Measurements from ENCODE around the gene PGP. TPM values are rescaled to one million over a fixed set of nuclear protein-coding genes. Genes with fewer than 3 reads are reported as not detected.

The PGP gene
- total RNA-seq, 2 experiments from 2014 or later, result 24.2 to 24.5 TPM

DNA sequence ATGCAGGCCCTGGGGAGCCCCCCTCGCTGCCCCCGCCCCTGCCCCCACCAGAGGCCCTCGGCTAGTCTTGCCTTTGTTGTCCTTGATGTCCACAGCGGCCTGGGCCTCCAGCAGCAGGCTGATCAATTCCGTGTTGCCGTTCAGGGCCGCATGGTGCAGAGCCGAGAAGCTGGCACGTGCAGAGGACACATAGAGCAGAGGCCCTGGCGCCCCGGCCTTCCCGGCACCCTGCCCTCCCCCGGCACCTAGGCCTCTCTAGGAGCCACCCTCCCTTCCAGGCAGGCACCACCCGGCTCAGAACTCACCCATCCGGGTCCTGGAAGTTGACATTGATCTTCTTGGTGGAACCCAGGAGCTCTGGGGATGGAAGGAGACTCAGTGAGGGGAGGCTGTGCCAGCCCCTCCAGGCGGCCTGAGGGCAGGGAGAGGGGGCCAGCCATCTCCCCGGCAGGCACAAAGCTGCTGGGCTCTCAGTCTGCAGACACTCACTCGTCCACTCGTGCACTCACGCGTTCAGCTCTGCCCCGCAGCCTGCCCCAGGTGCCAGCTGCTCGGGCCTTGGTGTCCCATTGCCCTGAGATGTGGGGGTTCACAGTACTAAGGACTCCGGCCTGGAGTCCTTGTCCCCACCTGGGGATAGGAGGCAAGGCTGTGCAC, 24.5 kb downstream of the PGP start:
- Mint-ChIP-seq H3K27me3 (peaks cover 7% of the 10 kb centered on the region), H3K4me1 (peaks cover 4% of the 10 kb centered on the region), H3K27ac (no peak overlapping the region), H3K4me3 (no peak overlapping the region), H3K36me3 (no peaks in the 10 kb centered on the region), H3K9me3 (no peaks in the 10 kb centered on the region)
- no peak for DNase-seq

DNA sequence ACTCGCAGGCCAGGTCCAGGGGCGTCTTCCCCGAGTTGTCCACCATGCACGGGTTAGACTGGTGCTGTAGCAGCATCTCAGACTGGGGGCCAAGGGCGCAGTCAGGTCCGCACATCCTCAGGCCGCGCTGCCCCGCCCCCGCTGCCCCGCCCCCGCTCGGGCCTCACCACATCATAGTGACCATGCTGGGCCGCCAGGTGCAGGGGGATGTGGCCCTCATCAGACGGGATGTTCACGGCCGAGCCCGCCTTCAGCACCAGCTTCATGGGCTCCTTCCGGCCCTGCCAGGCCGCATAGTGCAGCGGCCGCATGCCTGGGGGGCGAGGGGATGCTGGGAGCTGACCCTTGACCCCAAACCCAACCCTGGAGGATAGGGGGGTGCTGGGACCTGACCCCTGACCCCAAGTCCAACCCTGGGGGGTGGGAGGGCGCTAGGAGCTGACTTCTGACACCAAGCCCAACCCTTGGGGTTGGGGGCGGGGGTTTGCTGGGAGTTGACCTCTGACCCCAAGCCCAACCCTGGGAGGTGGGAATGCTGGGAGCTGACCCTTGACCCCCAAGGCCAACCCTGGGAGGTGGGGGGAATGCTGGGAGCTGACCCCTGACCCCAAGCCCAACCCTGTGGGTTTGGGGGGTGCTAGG, 25.3 kb downstream of the PGP start:
- Mint-ChIP-seq H3K36me3 (no peaks in the 10 kb centered on the region), H3K9me3 (no peaks in the 10 kb centered on the region)
- no peak for DNase-seq

DNA sequence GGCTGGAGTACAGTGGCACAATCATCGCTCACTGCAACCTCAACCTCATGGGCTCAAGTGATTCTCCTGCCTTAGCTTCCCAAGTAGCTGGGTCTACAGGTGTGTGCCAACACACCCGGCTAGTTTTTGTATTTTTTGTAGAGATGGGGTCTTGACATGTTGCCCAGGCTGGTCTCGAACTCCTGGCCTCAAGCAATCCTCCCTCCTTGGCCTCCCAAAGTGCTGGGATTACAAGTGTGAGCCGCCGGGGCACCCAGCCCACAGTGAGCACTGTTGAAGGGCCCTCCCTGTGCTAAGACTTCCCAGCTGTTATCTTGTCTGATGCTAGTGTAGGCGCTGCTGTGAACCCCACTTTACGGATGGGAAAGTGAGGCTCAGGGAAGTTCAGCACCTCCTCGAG, 26.2 kb downstream of the PGP start:
- no peaks in the 10 kb centered on the region for H3K4me1 Mint-ChIP-seq
- H3K9me3 Mint-ChIP-seq, result no peaks in the 10 kb centered on the region
- DNase-seq, result no peak
- no peaks in the 10 kb centered on the region for H3K36me3 Mint-ChIP-seq
- no peak overlapping the region for H3K4me3 Mint-ChIP-seq
- H3K27ac Mint-ChIP-seq, result no peak overlapping the region
- no peaks in the 10 kb centered on the region for H3K27me3 Mint-ChIP-seq

More for the DNA sequence above, 25.3 kb downstream of the PGP start:
- Mint-ChIP-seq H3K27ac (no peak overlapping the region), H3K27me3 (no peaks in the 10 kb centered on the region), H3K4me1 (no peaks in the 10 kb centered on the region), H3K4me3 (no peak overlapping the region)

DNA sequence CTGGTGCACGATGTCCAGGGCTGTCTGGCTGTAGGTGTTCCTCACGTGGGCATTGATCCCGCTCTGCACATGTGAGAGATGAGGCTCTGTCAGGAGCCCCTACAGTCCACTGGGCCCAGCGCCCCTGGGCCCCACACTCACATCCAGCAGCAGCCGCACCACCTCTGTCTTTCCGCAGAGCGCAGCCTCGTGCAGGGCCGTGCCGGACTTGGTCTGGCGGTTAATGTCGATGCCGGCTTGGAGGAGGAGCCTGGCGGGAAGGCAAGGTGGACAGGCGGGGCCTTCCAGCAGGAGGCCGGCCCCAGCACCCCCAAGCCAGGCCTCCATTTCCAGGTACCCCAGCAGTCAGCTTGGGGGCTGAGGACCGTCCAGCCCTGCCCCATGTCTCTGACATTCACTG, 27.4 kb downstream of the PGP start:
- H3K4me3 Mint-ChIP-seq, result no peak overlapping the region
- H3K36me3 Mint-ChIP-seq, result no peaks in the 10 kb centered on the region
- no peak for DNase-seq
- no peaks in the 10 kb centered on the region for H3K9me3 Mint-ChIP-seq
- no peaks in the 10 kb centered on the region for H3K27me3 Mint-ChIP-seq
- no peak overlapping the region for H3K27ac Mint-ChIP-seq
- H3K4me1 Mint-ChIP-seq, result no peaks in the 10 kb centered on the region

DNA sequence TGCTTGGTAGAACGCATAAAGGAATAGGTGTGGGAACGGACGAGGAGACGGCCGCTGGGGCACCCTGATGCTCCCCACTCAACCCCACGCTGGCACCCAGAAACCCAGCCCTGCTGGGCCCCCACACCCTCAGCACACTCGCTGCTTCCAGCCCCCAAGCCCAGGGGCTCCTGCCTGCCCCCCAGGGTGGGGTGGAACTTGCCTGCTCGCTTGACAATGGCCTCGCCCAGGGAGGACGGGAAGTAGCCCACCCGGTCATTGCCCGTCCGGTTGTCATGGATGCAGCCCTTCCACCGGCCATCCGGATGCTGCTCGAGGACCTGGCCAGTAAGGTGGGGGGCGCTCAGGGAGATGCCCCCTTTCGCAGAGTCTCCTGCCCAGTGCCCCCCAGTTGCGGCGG, 28.1 kb downstream of the PGP start:
- Mint-ChIP-seq H3K27ac (no peak overlapping the region), H3K4me3 (no peak overlapping the region), H3K4me1 (no peaks in the 10 kb centered on the region), H3K9me3 (no peaks in the 10 kb centered on the region), H3K27me3 (no peaks in the 10 kb centered on the region), H3K36me3 (no peaks in the 10 kb centered on the region)
- no peak for DNase-seq

DNA sequence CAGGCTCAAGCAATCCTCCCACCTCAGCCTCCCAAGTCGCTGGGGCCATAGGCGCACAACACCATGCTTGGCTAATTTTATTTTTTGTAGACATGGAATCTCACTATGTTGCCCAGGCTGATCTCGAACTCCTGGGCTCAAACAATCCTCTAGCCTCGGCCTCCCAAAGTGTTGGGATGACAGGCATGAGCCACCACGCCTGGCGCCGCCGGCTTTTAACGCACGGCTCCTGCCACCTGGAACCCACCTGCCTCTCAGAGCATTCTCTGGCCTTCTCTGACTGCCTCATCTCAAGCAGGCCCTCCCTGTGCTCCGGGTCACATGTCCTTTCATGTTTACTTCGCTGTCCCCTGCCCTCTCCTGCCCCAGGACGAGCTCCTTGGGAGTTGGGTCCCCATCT, 28.6 kb downstream of the PGP start:
- DNase-seq, result no peak
- no peaks in the 10 kb centered on the region for H3K27me3 Mint-ChIP-seq
- H3K36me3 Mint-ChIP-seq, result no peaks in the 10 kb centered on the region
- no peak overlapping the region for H3K27ac Mint-ChIP-seq
- no peaks in the 10 kb centered on the region for H3K9me3 Mint-ChIP-seq
- no peak overlapping the region for H3K4me3 Mint-ChIP-seq
- no peaks in the 10 kb centered on the region for H3K4me1 Mint-ChIP-seq

DNA sequence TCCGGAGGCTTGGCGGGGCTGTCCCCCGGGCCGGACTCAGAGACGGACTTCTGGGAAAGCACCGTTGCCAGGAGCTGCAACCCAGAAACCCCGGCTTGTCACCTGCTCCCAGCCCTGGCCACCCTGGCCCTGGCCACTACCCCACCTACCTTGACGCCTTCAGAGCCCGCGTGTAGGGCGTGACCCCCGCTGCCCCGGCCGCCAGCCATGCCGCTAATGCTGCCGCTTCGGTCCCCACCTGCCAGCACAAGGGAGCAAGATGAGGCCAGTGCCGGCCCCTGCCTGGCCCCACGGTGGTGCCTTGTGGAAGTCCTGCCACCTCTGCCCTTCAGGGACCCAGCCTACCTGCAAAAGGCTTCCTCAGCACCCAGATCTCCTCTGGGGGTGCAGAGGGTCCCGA, 29.7 kb downstream of the PGP start:
- no peak for DNase-seq
- no peak overlapping the region for H3K4me3 Mint-ChIP-seq
- H3K36me3 Mint-ChIP-seq, result no peaks in the 10 kb centered on the region
- no peak overlapping the region for H3K27ac Mint-ChIP-seq
- no peaks in the 10 kb centered on the region for H3K4me1 Mint-ChIP-seq
- no peaks in the 10 kb centered on the region for H3K27me3 Mint-ChIP-seq
- H3K9me3 Mint-ChIP-seq, result no peaks in the 10 kb centered on the region

DNA sequence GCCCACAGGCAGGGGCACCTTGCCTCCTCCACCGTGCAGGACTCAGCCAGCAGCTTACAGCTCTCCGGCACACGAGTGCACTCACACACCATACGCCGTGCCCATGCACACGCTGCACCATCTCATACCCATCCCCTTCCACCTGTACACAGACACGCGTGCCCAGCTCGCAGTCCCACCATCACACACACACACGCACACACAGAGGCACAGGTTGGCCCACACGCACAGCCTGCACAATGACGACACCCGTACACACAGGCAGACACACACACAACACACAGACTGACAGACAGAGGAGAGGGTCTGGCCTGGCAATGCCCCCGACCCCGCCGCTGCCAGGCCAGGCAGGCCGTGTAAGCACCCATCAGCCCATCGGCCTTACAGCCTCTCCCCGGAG, 30.3 kb downstream of the PGP start:
- H3K9me3 Mint-ChIP-seq, result no peaks in the 10 kb centered on the region
- no peaks in the 10 kb centered on the region for H3K4me1 Mint-ChIP-seq
- no peak overlapping the region for H3K27ac Mint-ChIP-seq
- no peaks in the 10 kb centered on the region for H3K36me3 Mint-ChIP-seq
- no peak for DNase-seq
- no peak overlapping the region for H3K4me3 Mint-ChIP-seq
- no peaks in the 10 kb centered on the region for H3K27me3 Mint-ChIP-seq

DNA sequence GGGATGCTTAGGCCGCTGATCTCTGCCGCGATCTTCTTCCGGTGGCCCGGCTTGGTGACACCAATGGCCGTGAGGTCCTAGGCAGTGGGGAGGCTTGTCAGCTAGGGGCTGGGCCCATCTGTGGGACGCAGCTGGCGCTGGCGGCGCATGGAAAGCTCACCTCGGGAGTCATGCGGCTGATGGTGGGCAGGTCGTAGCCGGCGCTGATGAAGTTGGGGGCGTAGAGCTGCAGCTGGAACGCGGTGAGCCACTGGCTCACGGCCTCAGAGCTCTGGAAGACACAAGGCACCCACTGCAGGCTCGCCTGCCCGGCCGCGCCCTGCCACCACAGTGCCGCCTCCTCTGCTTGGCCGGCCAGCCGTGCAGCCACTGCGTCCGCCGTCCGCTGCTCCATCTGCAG, 31.0 kb downstream of the PGP start:
- no peaks in the 10 kb centered on the region for H3K36me3 Mint-ChIP-seq

DNA sequence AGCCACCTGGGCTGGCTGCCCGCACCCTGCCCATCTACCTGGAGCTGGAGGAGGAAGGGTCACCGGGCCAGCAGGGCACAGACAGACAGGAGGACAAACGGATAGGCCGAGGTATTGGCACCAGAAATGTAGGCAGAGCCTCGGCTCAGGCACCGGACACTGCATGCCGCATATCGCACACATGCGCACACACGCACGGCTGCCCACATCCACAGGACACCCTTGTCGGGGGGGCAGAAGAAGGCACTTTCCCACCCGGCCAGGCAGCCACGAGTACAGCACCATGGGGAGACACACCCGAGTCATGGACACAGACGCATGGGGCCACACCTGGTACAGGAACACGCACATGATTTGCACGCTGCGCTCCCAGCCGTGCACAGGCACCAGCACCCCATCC, 32.7 kb downstream of the PGP start:
- Mint-ChIP-seq H3K4me3 (no peak overlapping the region), H3K4me1 (no peaks in the 10 kb centered on the region), H3K9me3 (no peaks in the 10 kb centered on the region), H3K27ac (no peak overlapping the region), H3K36me3 (peaks cover 4% of the 10 kb centered on the region), H3K27me3 (no peaks in the 10 kb centered on the region)
- no peak for DNase-seq

More for the DNA sequence above, 31.0 kb downstream of the PGP start:
- Mint-ChIP-seq H3K27ac (no peak overlapping the region), H3K4me3 (no peak overlapping the region), H3K27me3 (no peaks in the 10 kb centered on the region), H3K4me1 (no peaks in the 10 kb centered on the region), H3K9me3 (no peaks in the 10 kb centered on the region)
- no peak for DNase-seq

DNA sequence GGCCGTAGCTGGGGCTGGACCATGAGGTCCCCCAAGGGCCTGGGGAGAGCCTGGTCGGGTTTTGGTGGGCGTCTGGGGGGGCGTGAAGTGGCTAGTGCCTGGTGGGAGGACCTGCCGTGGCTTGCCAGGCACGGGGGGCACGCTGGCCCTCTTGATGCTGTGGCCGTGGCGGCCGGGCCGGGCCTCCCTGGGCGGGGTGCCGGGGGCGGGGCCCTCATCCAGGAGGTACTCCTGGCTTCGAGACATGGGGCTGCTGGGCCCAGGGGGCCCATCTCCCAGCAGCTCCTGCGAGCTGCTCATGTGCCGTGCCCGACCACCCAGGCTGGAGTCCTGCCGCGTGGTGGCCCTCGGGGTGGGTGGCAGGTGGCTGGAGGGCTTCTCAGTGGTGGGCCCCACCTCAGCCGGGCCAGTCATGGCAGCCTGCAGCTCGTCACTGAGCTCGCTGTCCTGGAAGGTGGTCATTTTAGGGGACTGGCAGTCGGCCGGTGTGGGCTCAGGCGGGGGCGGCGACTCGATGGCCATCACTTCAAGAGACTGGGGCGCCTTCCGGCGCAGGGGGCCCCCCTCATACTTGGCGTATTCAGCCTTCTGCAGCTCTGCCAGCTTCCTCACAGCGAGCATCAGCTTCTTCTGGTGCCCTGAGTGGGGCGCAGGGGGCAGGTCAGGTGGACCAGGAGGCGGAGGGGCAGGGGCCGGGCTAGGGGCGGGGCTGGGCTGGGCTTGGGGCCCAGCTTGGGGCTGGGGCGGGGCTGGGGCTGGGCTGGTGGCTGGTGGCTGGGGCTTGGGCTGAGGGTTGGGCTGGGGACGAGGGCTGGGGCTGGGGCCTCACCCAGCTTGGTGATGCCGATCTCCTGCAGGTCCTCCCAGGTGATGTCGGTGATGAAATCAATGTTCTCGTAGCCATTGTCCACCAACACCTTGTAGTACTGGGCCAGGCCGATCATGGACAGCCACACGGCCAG, 33.4 kb downstream of the PGP start:
- no peaks in the 10 kb centered on the region for H3K9me3 Mint-ChIP-seq
- H3K36me3 Mint-ChIP-seq, result peaks cover 4% of the 10 kb centered on the region
- H3K4me3 Mint-ChIP-seq, result no peak overlapping the region
- no peaks in the 10 kb centered on the region for H3K27me3 Mint-ChIP-seq
- no peak for DNase-seq
- H3K27ac Mint-ChIP-seq, result no peak overlapping the region
- no peaks in the 10 kb centered on the region for H3K4me1 Mint-ChIP-seq

DNA sequence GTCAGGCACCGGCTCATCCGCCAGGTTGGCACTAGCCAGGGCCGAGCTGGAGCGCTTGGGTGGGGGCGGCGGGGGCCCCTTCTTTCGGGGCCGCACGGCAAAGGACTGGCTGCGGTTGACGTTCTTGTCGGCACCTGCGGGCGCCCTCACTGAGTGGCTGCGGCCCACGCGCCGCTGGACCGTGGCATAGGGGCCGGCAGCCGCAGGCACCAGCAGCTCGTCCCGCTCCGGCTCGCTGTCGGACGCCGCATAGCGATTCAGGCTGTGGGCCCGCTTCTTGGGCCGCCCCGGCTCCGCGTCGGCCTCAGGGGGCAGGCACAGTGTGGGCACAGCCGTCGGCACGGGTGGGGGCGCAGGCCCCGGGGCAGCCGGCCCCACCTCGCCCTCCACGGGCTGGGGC, 34.2 kb downstream of the PGP start:
- H3K4me3 Mint-ChIP-seq, result no peak overlapping the region
- H3K27ac Mint-ChIP-seq, result no peak overlapping the region
- H3K4me1 Mint-ChIP-seq, result no peaks in the 10 kb centered on the region
- DNase-seq, result no peak
- no peaks in the 10 kb centered on the region for H3K27me3 Mint-ChIP-seq
- H3K36me3 Mint-ChIP-seq, result peaks cover 4% of the 10 kb centered on the region
- H3K9me3 Mint-ChIP-seq, result no peaks in the 10 kb centered on the region

DNA sequence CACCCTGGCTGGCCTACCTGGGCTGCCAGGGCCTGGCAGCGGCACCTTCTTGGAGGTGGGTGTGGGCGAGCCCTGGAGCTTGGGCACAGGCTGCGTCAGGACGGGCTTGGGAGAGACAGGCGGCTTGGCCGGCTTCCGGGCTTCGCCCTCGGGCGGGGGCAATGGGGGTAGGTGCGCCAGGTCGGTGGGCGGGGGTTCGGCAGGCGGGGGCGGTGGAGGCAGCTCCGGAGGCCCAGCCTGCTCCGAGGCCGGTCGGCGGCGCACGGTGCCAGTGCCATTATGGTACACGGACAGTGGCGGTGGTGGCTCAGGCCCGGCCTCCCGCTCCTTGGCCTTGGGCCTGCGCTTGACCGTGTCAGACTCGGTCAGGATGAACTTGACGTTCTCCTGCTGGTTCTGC, 35.1 kb downstream of the PGP start:
- Mint-ChIP-seq H3K4me1 (no peaks in the 10 kb centered on the region), H3K27me3 (no peaks in the 10 kb centered on the region), H3K9me3 (no peaks in the 10 kb centered on the region), H3K4me3 (no peak overlapping the region), H3K27ac (no peak overlapping the region), H3K36me3 (peaks cover 4% of the 10 kb centered on the region)
- no peak for DNase-seq

DNA sequence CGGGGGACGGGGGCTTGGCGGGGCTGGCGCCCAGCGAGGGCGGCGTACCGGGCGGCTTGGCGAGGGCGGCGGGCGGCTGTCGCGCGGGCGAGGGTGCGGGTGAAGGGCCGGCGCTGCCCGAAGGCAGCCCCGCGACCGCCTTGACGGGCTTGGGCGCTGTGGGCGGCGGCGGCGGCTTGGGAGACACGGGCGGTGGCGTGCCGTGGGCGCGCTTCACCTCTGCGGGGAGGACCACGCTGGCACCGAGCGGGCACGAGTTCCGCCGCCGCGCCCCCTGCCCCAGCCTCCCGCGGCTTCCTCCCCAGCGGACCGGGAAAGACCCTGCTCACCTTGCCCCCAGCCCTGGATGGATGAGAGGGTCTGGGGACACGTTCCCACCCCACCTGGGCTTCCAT, 35.5 kb downstream of the PGP start:
- H3K27ac Mint-ChIP-seq, result no peak overlapping the region
- H3K9me3 Mint-ChIP-seq, result no peaks in the 10 kb centered on the region
- no peaks in the 10 kb centered on the region for H3K4me1 Mint-ChIP-seq
- DNase-seq, result no peak
- H3K36me3 Mint-ChIP-seq, result peaks cover 4% of the 10 kb centered on the region
- H3K27me3 Mint-ChIP-seq, result no peaks in the 10 kb centered on the region
- no peak overlapping the region for H3K4me3 Mint-ChIP-seq

DNA sequence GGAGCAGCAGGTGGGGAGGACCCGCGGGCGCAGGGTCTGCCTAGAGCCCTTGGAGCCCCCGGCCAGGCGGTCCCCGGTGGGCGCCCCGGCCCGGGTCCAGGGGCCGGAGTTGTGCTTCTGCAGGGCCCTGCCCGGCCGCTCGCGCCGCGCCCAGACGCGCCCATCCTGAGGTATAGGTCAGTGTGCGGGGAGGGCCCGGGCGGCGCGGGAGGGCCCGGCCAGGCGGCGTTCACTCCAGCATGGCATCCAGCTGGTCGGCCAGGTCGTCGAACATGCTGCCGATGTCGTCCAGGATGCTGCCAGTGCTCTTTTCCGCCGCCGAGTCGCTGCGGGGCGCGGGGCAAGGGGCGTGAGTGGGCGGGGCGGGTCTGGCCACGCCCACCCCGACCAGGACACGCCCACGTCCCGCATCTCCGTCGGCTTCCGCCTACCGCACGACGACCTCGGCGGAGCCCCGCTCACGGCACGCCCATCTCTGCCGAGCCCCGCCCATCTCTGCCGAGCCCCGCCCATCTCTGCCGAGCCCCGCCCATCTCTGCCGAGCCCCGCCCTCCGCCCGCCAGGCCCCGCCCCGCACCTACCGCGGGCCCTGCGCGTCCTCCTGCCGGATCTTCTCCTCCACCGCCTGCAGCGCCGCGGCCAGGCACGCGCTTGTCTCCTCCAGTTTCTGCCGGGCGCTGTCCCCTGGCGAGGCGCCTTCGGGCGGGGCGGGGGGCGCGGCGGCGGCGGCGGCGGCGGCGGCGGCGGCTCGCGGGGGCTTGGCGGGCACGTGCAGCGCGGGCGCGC, 36.1 kb downstream of the PGP start:
- H3K4me3 Mint-ChIP-seq, result no peak overlapping the region
- no peaks in the 10 kb centered on the region for H3K27me3 Mint-ChIP-seq
- no peaks in the 10 kb centered on the region for H3K9me3 Mint-ChIP-seq
- H3K4me1 Mint-ChIP-seq, result no peaks in the 10 kb centered on the region
- peak; percentile 51 for DNase-seq
- peaks cover 6% of the 10 kb centered on the region for H3K36me3 Mint-ChIP-seq
- H3K27ac Mint-ChIP-seq, result no peak overlapping the region
